H1 (cell line): ENCODE data around the gene SNX30. TPM values are rescaled to one million over a fixed set of nuclear protein-coding genes. Genes with fewer than 3 reads are reported as not detected.

ENCODE experiments used
- CTCF ChIA-PET: fragments of 300-600 bp; sonication (Branson Sonifier 250); formaldehyde crosslinking; loops from one replicate; lab custom pipeline; 2021; ENCODE audit not compliant: partially characterized antibody; lab: Charles Lee
- POLR2A ChIA-PET: fragments of 300-600 bp; sonication (Branson Sonifier 250); formaldehyde crosslinking; loops from one replicate; lab custom pipeline; 2021; ENCODE audit warnings: inconsistent platforms; ENCODE audit not compliant: partially characterized antibody; lab: Charles Lee
- DNase-seq, 2 experiments: peaks; one replicate each; pipeline versions ENCODE4 v3.0.0 to v3.0.0-alpha.2; 2010 to 2022; ENCODE audit warnings: low spot score in 2 of 2, low read depth in 1 of 2, mixed read lengths in 1 of 2
- FAIRE-seq: peaks from 2 replicates; lab custom pipeline; 2011; peaks lifted over from hg19 to GRCh38; lab: Jason Lieb, UNC
- H2AFZ ChIP-seq: 2 replicates; pipeline ENCODE4 v1.8.1; 2012; ENCODE audit warnings: low read length, inconsistent platforms
- H2AK5ac ChIP-seq: 2 replicates; pipeline ENCODE4 v1.6.1; 2013; ENCODE audit warnings: low read depth, low read length
- H2BK120ac ChIP-seq: replicated peaks from 2 replicates; pipeline ENCODE3; 2013; ENCODE audit warnings: low read depth, low read length, inconsistent platforms
- H2BK12ac ChIP-seq: 2 replicates; pipeline ENCODE4 v1.6.1; 2013; ENCODE audit warnings: low read depth, low read length
- H2BK15ac ChIP-seq: 2 replicates; pipeline ENCODE4 v1.6.1; 2013; ENCODE audit warnings: low read length
- H2BK20ac ChIP-seq: 2 replicates; pipeline ENCODE4 v1.6.1; 2013; ENCODE audit warnings: low read length
- H2BK5ac ChIP-seq: 2 replicates; pipeline ENCODE4 v1.6.1; 2013; ENCODE audit warnings: low read depth, low read length
- H3K14ac ChIP-seq: 2 replicates; pipeline ENCODE4 v1.6.1; 2013; ENCODE audit warnings: inconsistent platforms; ENCODE audit not compliant: insufficient read length
- H3K18ac ChIP-seq: 2 replicates; pipeline ENCODE4 v1.6.1; 2013; ENCODE audit warnings: low read length; ENCODE audit errors: extremely low read depth
- H3K23ac ChIP-seq: 2 replicates; pipeline ENCODE4 v1.6.1; 2013; ENCODE audit warnings: inconsistent platforms; ENCODE audit not compliant: insufficient read length
- H3K23me2 ChIP-seq: 2 replicates; pipeline ENCODE4 v1.6.1; 2013; ENCODE audit warnings: low read depth, low read length
- H3K27ac ChIP-seq: 2 replicates; pipeline ENCODE4 v1.6.1; 2011; ENCODE audit warnings: low read depth, low read length, inconsistent platforms
- H3K27me3 ChIP-seq, 4 experiments: replicated peaks in 1 of 4; 1 replicate in 1 of 4; 2 replicates in 3 of 4; pipeline versions ENCODE4 v1.6.1 to v1.8.1; 2011 to 2013; ENCODE audit warnings: low read length in 3 of 4, mild to moderate bottlenecking in 3 of 4, inconsistent platforms in 2 of 4, mixed read lengths in 2 of 4, moderate library complexity in 1 of 4; ENCODE audit not compliant: control insufficient read depth in 3 of 4, insufficient read depth in 3 of 4; ENCODE audit errors: extremely low read depth in 1 of 4
- H3K36me3 ChIP-seq, 4 experiments: 2 replicates each; pipeline versions ENCODE4 v1.6.1 to v1.8.1; 2011 to 2013; ENCODE audit warnings: mild to moderate bottlenecking in 4 of 4, low read length in 3 of 4, moderate library complexity in 2 of 4, control low read depth in 1 of 4, inconsistent platforms in 1 of 4; ENCODE audit not compliant: insufficient read depth in 4 of 4, control insufficient read depth in 2 of 4
- H3K4ac ChIP-seq: replicated peaks from 2 replicates; pipeline ENCODE3; 2013; ENCODE audit warnings: low read length, low read depth, mixed read lengths, inconsistent platforms; ENCODE audit not compliant: insufficient read length
- H3K4me1 ChIP-seq, 4 experiments: replicated peaks in 1 of 4; 1 replicate in 1 of 4; 2 replicates in 3 of 4; pipeline versions ENCODE4 v1.6.1 to v1.8.1; 2011 to 2013; ENCODE audit warnings: low read length in 3 of 4, inconsistent platforms in 2 of 4, mixed read lengths in 1 of 4; ENCODE audit not compliant: insufficient read depth in 4 of 4, control insufficient read depth in 3 of 4
- H3K4me2 ChIP-seq, 2 experiments: 2 replicates each; pipeline versions ENCODE4 v1.6.1 to v1.8.1; 2011 to 2013; ENCODE audit warnings: low read depth in 2 of 2, low read length in 2 of 2, control low read depth in 1 of 2, inconsistent platforms in 1 of 2, mild to moderate bottlenecking in 1 of 2; ENCODE audit not compliant: insufficient read depth in 1 of 2
- H3K4me3 ChIP-seq, 4 experiments: fragments of 200-600, 300-600 bp in 1 of 4; sonication (generic), shearing (Covaris generic), sonication (Bioruptor Twin) in 1 of 4; 2 replicates each; pipeline versions ENCODE4 v1.5.1 to v1.8.1; 2011 to 2016; ENCODE audit warnings: low read length in 4 of 4, low read depth in 3 of 4, control low read depth in 2 of 4, inconsistent platforms in 2 of 4, mild to moderate bottlenecking in 2 of 4, mixed read lengths in 1 of 4, moderate library complexity in 1 of 4; ENCODE audit not compliant: insufficient read depth in 2 of 4; ENCODE audit errors: extremely low read depth in 1 of 4
- H3K56ac ChIP-seq: replicated peaks from 2 replicates; pipeline ENCODE3; 2013; ENCODE audit warnings: low read depth, mild to moderate bottlenecking, mixed read lengths, low read length, inconsistent platforms; ENCODE audit not compliant: insufficient read length
- H3K79me1 ChIP-seq: 2 replicates; pipeline ENCODE4 v1.6.1; 2013; ENCODE audit warnings: low read depth, low read length, control low read depth
- H3K79me2 ChIP-seq, 2 experiments: 2 replicates each; pipeline versions ENCODE4 v1.6.1 to v1.8.1; 2012 to 2013; ENCODE audit warnings: low read length in 2 of 2, mild to moderate bottlenecking in 2 of 2, inconsistent platforms in 1 of 2; ENCODE audit not compliant: insufficient read depth in 2 of 2, control insufficient read depth in 1 of 2
- H3K9ac ChIP-seq, 4 experiments: replicated peaks in 1 of 4; 1 replicate in 1 of 4; 2 replicates in 3 of 4; pipeline versions ENCODE4 v1.6.1 to v1.8.1; 2011 to 2013; ENCODE audit warnings: low read depth in 3 of 4, low read length in 3 of 4, control low read depth in 2 of 4, mild to moderate bottlenecking in 2 of 4, moderate library complexity in 2 of 4, inconsistent platforms in 1 of 4; ENCODE audit errors: extremely low read depth in 1 of 4
- H3K9me3 ChIP-seq, 2 experiments: 2 replicates each; pipeline versions ENCODE4 v1.6.1 to v1.8.1; 2012 to 2013; ENCODE audit warnings: mild to moderate bottlenecking in 2 of 2, moderate library complexity in 2 of 2, control low read depth in 1 of 2, inconsistent platforms in 1 of 2, low read depth in 1 of 2, low read length in 1 of 2, mixed read lengths in 1 of 2; ENCODE audit not compliant: insufficient read depth in 2 of 2
- H4K20me1 ChIP-seq, 2 experiments: replicated peaks in 1 of 2; 2 replicates each; pipeline versions ENCODE3 to v1.8.1; 2011 to 2013; ENCODE audit warnings: inconsistent platforms in 2 of 2, low read length in 2 of 2, mild to moderate bottlenecking in 1 of 2; ENCODE audit not compliant: insufficient read depth in 2 of 2, control insufficient read depth in 1 of 2
- H4K5ac ChIP-seq: 2 replicates; pipeline ENCODE4 v1.6.1; 2013; ENCODE audit warnings: low read length, low read depth, mixed read lengths, inconsistent platforms; ENCODE audit not compliant: insufficient read length
- H4K8ac ChIP-seq: 2 replicates; pipeline ENCODE4 v1.8.0; 2013; ENCODE audit warnings: mild to moderate bottlenecking, moderate library complexity, low read length, inconsistent platforms; ENCODE audit not compliant: insufficient read depth; ENCODE audit errors: extremely low read depth
- H4K91ac ChIP-seq: replicated peaks from 2 replicates; pipeline ENCODE3; 2013; ENCODE audit warnings: low read length, mixed read lengths, inconsistent platforms; ENCODE audit not compliant: insufficient read length
- WGBS, 2 experiments: shearing (Covaris generic) in 1 of 2; methylation state at CpG; one replicate each; pipeline versions ENCODE4 v1.1.6 to v1.1.7; 2013 to 2015; ENCODE audit warnings: low lambda C conversion rate in 2 of 2, mixed read lengths in 2 of 2, inconsistent platforms in 1 of 2, low coverage in 1 of 2, missing lambda C conversion rate in 1 of 2; ENCODE audit not compliant: insufficient replicate concordance in 2 of 2, insufficient coverage in 1 of 2, insufficient read length in 1 of 2; ENCODE audit errors: extremely low coverage in 1 of 2, missing lambda C conversion rate in 1 of 2; 5-methylcytosine and 5-hydroxymethylcytosine counted together
- polyA plus RNA-seq, 7 experiments: library from polyadenylated mRNA; depleted of rRNA in 3 of 7; stranded (reverse) in 5 of 7; unstranded in 2 of 7; fragments of >200 nt in 5 of 7; fragments of 200-250 nt in 2 of 7; gene quantifications; 1 replicate in 5 of 7; 2 replicates in 1 of 7; 4 replicates in 1 of 7; pipeline versions ENCODE4 v1.2.1 to v1.2.3, GENCODE V29; 2011 to 2013; ENCODE audit warnings: missing spikeins in 2 of 7, mixed read lengths in 2 of 7
- total RNA-seq: library from RNA; stranded (reverse); fragmentation: NEBNext Ultra II Directional; extraction: Animal tissue kit (Norgen Biotek cat#: 25700); gene quantifications from 2 replicates; pipeline ENCODE4 v1.2.1, GENCODE V29; 2021

The SNX30 gene
- total and polyA plus RNA-seq, 2 of the 8 experiments (the other 6 are each of a cell fraction or from before 2014, with no cell fraction given), result 4.0 to 12.2 TPM

GRCh38 chr9:112880650-112881049, 130.1 kb downstream of the SNX30 start:
- Histone ChIP-seq H2BK15ac (no peak overlapping the region), H3K4me3 (no peak overlapping the region), H3K79me1 (no peaks in the 10 kb centered on the region), H3K9me3 (no peaks in the 10 kb centered on the region), H3K27me3 (no peaks in the 10 kb centered on the region), H4K91ac (no peak overlapping the region), H2BK20ac (no peak overlapping the region), H3K4me1 (no peaks in the 10 kb centered on the region), H3K18ac (no peak overlapping the region), H3K56ac (no peak overlapping the region), H2BK5ac (no peak overlapping the region), H2AK5ac (no peak overlapping the region), H3K4ac (no peak overlapping the region), H4K20me1 (no peaks in the 10 kb centered on the region), H2BK12ac (no peak overlapping the region), H2AFZ (no peak overlapping the region), H3K9ac (no peak overlapping the region), H4K8ac (no peak overlapping the region), H3K36me3 (no peaks in the 10 kb centered on the region; a peak in 1 of 8 replicates), H2BK120ac (no peak overlapping the region), H3K4me2 (no peak overlapping the region), H4K5ac (no peak overlapping the region), H3K23me2 (no peaks in the 10 kb centered on the region), H3K14ac (no peak overlapping the region), H3K23ac (no peak overlapping the region), H3K79me2 (no peaks in the 10 kb centered on the region), H3K27ac (no peak overlapping the region)
- ChIA-PET CTCF (interaction anchor here (1.3 to 5.0 kb wide), 4 partner anchors 11 to 45 kb away, joined by 4 to 24 read pairs (median 6); no protein-coding TSS in a partner anchor), POLR2A (no interaction called here)
- no peak for FAIRE-seq
- no peak for DNase-seq
- WGBS, 2 experiments, result 100% methylated on average over 1 of the region's 1 CpG; no CpG with 5 or more reads in 1 of the 2 experiments
